SKM-1 treated with dmso at 0.1 percent for 144 hours (cell line): ENCODE data around the gene TMEM109.
A peak's percentile ranks its signal among the peaks of the same experiment; 100 is the strongest.
"Not testable (repeated sequence)": the region's sequence is repeated elsewhere in the genome, so short reads cannot be mapped to it uniquely, and the experiment has no call there.

ENCODE experiments used
- DNase-seq: peaks from one replicate; lab custom pipeline; 2025; ENCODE audit not compliant: unreplicated experiment; lab: John Stamatoyannopoulos, UW

TMEM109 gene

DNA sequence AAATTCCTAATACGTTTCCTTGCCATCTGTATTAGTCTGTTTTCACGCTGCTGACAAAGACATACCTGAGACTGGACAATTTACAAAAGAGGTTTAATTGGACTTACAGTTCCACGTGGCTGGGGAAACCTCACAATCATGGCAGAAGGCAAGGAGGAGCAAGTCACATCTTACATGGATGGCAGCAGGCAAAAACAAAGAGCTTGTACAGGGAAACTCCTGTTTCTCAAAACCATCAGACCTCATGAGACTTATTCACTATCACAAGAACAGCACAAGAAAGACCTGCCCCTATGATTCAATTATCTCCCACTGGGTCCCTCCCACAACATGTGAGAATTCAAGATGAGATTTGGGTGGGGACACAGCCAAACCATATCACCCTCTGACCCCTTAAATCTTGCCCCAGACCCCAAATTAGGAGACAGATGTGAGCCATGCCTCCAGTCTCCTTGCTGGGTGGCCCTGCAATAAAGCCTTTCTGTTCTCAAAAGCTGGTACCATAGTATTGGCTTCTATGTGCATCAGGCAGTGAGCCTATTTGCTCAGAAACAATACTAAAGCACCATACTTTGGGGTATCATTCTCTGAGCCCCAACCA lies 4.2 kb upstream of the TMEM109 start:
- DNase-seq = not testable (repeated sequence)

- peak; percentile 85 for DNase-seq
These were observed 3.7 kb upstream of the TMEM109 start for GRCh38 chr11:60910281-60910687.

GRCh38 chr11:60910711-60911380 lies 3.1 kb upstream of the TMEM109 start:
- DNase-seq = peak; percentile 5

DNA sequence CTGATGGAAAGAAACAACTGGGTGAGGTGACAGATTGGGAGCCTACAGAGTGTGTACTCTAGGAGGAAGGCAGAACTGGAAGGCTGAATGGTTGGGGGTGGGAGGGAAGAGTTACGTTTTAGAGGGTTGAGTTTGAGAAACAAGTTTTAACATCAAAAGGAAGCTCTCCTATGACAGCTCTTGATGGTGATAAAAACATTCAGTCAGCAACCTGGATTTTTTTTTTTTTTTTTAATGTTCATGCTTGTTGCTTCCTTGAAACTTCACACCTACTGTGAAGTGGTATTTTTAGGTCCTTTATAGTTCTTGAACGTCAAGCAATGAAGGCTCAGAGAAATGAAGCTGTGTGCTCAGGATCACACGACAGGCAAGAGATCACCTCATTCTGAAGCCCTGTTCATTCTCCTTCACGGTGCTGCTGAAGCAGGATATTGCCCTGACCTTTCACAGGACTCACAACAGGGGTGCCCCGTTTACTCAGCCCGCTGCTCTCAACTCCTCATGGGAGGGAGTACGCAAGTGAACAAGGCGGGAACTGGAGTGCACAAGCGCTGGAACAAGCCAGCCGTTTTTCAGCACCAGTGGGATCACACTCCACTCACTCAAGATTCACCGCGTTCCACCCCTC lies 1.6 kb upstream of the TMEM109 start:
- DNase-seq = no peak

DNA sequence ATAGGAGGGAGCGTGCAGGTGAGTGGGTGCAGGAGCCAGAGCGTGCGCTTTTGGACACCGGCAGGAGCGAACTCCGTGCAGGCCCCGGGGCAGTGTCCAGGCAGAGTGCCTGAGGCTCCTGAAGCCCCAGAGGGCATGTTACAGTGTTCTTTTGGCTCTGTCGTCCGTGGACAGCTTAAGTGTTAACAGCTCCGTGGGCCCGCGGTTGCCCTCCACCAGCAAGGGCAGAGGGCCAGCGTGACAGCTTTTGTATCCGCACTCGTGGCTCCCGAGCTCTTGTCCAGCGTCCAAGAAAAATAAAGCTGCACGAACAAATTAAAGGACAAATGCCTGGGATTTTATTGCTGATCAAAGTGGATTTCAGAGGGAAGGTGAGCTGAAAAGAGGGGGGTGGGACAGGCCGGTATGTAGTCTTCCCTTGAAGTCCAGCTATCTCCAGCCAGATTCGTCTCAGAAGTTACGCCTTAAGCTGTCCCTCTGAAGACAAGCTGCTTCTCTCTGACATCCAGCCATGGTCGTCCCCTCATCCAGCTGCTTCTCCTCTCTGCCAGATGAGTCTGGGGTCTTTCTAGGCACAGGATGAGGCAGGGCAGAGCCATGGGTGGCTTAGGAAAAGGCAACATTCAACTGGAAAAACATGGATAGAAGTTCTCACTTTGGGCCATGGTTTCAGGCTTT lies 968 bp upstream of the TMEM109 start:
- no peak for DNase-seq

DNA sequence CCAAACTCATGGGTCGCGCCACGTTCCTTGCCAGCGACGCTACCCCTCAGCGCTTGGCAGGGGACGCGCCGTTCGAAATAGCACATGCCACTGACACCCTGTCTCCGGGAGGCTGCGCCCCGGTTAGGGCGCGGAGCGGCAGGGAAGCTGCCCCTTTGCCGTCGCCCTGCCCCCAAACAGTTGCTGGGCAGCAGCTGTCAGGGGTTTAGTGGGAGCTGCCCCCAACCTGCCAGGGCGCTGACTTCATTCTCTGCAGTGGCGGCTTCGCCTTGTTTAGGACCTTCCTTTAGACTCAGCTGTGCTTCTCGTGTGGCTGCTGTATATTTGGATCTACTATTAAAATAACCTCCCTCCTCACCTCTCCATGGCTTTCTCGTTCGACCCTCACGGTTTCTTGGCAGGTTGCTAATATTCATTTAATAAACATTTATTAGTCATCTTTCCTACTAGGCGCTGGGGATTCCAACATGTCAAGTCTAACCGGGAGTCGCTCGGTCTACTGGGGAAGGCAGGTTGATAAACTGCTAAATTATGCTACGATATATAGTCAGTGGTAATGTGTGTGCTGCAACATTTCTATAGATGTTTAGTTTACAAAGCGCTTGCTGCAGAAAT lies 782 bp downstream of the TMEM109 start:
- no peak for DNase-seq

DNA sequence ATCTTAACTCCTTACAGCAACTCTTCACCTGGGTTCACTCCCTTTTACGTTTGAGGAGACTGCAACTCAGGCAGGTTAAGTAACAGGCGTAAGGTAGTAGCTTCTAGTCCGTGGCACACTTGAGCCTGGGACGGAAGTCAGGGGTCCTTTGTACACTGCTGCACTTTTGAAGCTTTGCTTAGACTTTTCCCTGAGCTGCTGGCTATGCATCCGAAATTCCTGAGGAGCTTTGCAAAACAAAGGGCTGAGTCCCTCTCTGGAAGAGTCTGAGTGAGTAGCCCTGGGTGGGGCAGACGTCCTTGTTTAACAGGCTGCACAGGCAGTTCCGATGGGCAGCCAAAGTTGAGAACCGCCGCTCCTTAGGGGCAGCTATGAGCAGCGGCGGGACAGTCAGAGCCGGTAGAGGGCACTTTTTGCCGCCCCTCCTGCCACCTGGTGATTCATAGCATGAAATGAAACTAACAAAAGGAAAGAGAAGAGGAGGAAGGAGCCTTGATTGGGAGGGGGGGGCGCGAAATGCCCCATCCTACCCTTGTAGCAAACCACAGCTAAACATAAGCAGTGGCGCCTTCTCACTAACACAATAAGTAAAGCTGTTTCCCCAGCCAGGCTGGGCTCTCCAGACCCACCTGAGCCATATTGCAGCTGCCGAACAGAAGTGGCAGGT lies 1.4 kb downstream of the TMEM109 start:
- peak; percentile 73 for DNase-seq

GRCh38 chr11:60916669-60917206 lies 2.8 kb downstream of the TMEM109 start:
- DNase-seq = no peak

DNA sequence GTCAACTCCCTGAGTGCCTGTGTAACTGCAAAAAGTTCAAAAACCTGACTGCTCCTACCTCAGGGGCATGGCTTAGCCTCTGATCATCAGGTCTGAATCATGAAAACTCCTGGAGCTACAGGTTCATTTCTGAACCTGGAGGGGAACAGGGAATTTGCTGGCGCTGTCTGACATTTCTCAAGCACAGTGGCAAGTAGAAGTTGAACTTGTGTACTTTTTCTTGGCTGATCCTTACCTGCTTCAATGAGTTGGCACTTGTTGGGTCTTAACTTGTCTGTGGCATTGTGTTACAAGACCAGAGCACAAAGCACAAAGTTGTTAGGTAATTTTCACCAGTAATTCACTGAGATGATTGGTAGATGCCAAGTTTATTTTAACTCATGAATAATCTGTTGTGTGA lies 3.3 kb downstream of the TMEM109 start:
- DNase-seq = no peak

DNA sequence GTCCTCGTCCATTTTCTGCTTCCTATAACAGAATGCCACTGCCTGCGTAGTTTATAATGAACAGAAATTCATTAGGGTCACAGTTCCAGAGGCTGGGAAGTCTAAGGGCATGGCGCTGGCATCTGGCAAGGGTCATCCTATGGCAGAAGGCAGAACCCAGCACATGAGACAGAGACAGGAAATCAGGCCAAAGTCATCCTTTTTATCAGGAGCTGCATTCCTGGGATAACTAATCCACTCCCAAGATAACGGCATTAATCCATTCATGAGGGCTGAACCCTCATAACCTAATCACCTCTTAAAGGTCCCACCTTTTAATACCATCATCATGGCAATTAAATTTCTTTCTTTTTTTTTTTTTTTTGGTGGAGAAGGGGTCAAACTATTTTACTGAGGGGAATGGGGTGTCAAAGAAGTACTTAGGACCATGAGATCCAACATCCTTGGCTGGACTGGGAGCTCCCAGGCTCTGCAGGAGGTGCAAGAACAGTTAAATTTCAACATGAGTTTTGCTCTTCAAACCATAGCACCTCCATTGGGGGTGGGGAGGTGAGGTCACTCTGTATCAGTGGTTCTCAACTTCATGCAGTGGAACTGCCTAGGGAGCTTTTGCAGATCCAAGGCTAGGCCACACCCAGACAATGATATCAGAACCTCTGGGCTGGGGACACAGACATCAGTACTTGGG lies 4.4 kb downstream of the TMEM109 start:
- no peak for DNase-seq

DNA sequence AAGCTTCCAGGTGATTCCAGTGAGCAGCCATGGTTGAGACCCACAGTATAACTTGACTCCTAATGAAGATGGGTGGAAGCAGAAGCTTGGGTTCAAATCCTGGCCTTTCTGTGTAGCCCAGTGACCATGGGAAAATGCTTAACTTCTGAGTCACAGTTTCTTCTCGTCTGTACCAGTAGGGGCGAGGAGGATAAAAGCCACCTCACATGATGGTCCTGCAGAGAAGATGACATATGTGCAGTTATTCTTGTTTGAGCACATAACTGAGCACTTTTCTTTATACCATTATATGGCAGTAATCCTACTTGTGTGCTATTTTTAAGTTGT lies 4.9 kb downstream of the TMEM109 start:
- DNase-seq = no peak

DNA sequence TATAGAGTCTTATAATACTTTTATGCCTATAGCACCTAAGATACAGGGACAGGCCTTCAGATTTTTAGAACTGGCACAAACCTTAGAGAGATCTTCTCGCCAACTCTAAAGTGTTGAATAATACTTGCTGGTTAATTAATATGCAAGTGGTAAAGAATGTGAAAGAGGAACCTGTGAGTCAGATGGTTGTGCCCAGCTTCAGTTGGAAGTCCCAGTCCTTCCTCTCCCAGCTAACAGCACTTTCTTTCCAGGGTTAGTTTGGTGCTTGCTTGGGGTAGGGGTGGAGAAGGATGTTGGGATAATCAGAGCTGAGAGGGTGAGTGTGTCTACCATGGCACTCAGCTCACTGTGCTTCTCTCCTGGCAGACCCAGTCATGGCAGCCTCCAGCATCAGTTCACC lies 5.4 kb downstream of the TMEM109 start:
- DNase-seq = no peak

GRCh38 chr11:60919956-60920355 lies 6.0 kb downstream of the TMEM109 start:
- no peak for DNase-seq

GRCh38 chr11:60921259-60921658 lies 7.3 kb downstream of the TMEM109 start:
- DNase-seq = no peak

DNA sequence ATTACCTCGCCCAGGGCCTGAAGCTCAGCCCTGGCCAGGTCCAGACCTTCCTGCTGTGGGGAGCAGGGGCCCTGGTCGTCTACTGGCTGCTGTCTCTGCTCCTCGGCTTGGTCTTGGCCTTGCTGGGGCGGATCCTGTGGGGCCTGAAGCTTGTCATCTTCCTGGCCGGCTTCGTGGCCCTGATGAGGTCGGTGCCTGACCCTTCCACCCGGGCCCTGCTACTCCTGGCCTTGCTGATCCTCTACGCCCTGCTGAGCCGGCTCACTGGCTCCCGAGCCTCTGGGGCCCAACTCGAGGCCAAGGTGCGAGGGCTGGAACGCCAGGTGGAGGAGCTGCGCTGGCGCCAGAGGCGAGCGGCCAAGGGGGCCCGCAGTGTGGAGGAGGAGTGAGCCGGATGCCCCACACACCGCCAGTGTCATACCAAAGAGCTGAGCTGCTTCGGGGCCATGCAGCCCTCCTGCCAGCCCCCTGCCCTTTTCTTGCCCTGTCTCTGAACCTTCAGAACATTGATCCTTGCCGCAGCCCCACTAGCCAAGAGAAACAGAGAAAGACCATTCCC lies 7.9 kb downstream of the TMEM109 start:
- DNase-seq = no peak

DNA sequence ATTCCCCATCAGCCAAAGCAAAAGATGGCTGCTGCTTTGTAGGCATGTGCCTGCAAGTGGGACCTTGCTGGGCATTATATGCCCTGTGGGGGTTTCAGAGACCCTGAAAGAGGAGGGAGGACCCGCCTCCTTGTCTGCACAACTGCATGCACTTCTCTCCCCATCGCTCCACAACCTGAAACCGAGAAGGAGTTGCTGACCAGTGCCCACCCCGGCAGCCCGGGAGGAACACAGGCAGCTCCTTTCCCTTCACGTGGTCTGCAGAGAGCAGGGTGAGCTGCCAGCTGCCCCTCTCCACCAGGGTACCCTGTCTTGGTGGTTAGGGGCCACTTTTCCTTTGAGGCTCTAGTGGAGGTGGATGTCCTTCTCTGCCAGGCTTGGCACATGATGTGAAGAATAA lies 8.9 kb downstream of the TMEM109 start:
- no peak for DNase-seq

GRCh38 chr11:60923326-60923725 lies 9.4 kb downstream of the TMEM109 start:
- no peak for DNase-seq

GRCh38 chr11:60923800-60924109 lies 9.8 kb downstream of the TMEM109 start:
- DNase-seq = no peak

- no peak for DNase-seq
These were observed 10.3 kb downstream of the TMEM109 start, which contains the start of gene TMEM132A for GRCh38 chr11:60924110-60924905. Gene TMEM132A, plus strand, starts transcription at chr11:60924460. Its CDS starts 174 bp downstream, at chr11:60924634.
